GM12891 (cell line): ENCODE measurements around the gene SIRPG.

Experiments
- PAX5 ChIP-seq: IDR thresholded peaks from 2 replicates; pipeline ENCODE4 v1.6.1; 2011; ENCODE audit warnings: low read length, moderate library complexity, mild to moderate bottlenecking; ENCODE audit not compliant: insufficient read depth, severe bottlenecking
- POLR2A ChIP-seq: IDR thresholded peaks from 2 replicates; pipeline ENCODE4 v1.6.1; 2011; ENCODE audit warnings: low read depth, low read length, control low read depth
- SPI1 ChIP-seq: IDR thresholded peaks from 2 replicates; pipeline ENCODE4 v1.6.1; 2011; ENCODE audit warnings: low read depth, low read length, control low read depth

DNA sequence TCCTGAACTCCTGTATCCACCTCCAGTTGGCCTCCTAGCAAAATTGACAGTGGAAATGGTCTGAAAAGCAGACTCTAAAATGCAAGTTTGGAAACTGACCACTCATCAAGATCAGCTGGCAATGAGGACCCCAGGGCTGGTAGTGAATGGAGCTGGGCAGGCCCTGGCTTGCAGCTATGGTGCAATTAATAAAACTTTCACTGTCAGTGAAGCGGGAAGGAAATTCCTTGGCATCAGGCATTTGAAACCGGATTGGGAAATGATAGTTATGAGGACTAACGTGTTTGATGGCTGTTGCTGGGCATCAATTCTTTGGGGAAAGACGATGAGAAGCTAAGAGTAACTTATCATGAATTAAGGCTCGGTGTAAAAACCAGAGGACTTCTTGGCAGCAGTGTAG, 56.8 kb downstream of the SIRPG start:
- TF ChIP-seq SPI1 = no peak
- TF ChIP-seq POLR2A = no peak
- no peak for TF ChIP-seq PAX5
